ENCODE data around the gene S100Z. TPM values are rescaled to one million over a fixed set of nuclear protein-coding genes. Genes with fewer than 3 reads are reported as not detected.

Gene S100Z
- total and polyA plus RNA-seq, 8 donors = 0.16 to 0.60 (median 0.39) TPM

GRCh38 chr5:76927961-76928360 lies 78.1 kb downstream of the S100Z start:
- DNase-seq = no peak

GRCh38 chr5:76930083-76930482 lies 80.3 kb downstream of the S100Z start:
- intact Hi-C loops (cut with DNase I) = no loop called here
- H3K4me1 ChIP-seq = no peaks in the 10 kb centered on the region
- no peak overlapping the region for H3K4me3 ChIP-seq
- ATAC-seq (no peak), DNase-seq (no peak)
- no peaks in the 10 kb centered on the region for H3K9me3 ChIP-seq
- H3K27ac ChIP-seq = no peak overlapping the region
- no peaks in the 10 kb centered on the region for H3K36me3 ChIP-seq
- no peaks in the 10 kb centered on the region for H3K27me3 ChIP-seq
- no peak for TF ChIP-seq CTCF (IDR thresholded peaks at IDR 0.05)

More at GRCh38 chr5:76927961-76928360, 78.1 kb downstream of the S100Z start:
- no peak overlapping the region for H3K27ac ChIP-seq
- intact Hi-C loops (cut with DNase I) = no loop called here
- no peak for ATAC-seq
- no peaks in the 10 kb centered on the region for H3K27me3 ChIP-seq
- no peak for TF ChIP-seq CTCF (IDR thresholded peaks at IDR 0.05)
- H3K4me1 ChIP-seq = no peaks in the 10 kb centered on the region
- no peaks in the 10 kb centered on the region for H3K9me3 ChIP-seq
- H3K36me3 ChIP-seq = no peaks in the 10 kb centered on the region
- H3K4me3 ChIP-seq = no peak overlapping the region

- Histone ChIP-seq H3K36me3 (no peaks in the 10 kb centered on the region), H3K9me3 (no peaks in the 10 kb centered on the region), H3K27me3 (no peaks in the 10 kb centered on the region), H3K4me1 (no peaks in the 10 kb centered on the region), H3K27ac (no peak overlapping the region), H3K4me3 (no peak overlapping the region)
- TF ChIP-seq CTCF (IDR thresholded peaks at IDR 0.05) = no peak
- ATAC-seq = no peak
- intact Hi-C loops (cut with DNase I) = no loop called here
- DNase-seq = no peak
These were observed 88.4 kb downstream of the S100Z start for GRCh38 chr5:76938177-76938576.

GRCh38 chr5:76941000-76941399 lies 91.2 kb downstream of the S100Z start:
- Histone ChIP-seq H3K4me1 (no peaks in the 10 kb centered on the region), H3K27ac (no peak overlapping the region), H3K36me3 (no peaks in the 10 kb centered on the region), H3K4me3 (no peak overlapping the region), H3K27me3 (no peaks in the 10 kb centered on the region), H3K9me3 (no peaks in the 10 kb centered on the region)
- no peak for ATAC-seq
- DNase-seq = no peak
- intact Hi-C loops (cut with DNase I) = no loop called here
- TF ChIP-seq CTCF (IDR thresholded peaks at IDR 0.05) = no peak

GRCh38 chr5:76941442-76941841 lies 91.6 kb downstream of the S100Z start:
- intact Hi-C loops (cut with DNase I) = no loop called here
- DNase-seq = no peak
- H3K4me3 ChIP-seq = no peak overlapping the region

More at GRCh38 chr5:76941442-76941841, 91.6 kb downstream of the S100Z start:
- TF ChIP-seq CTCF (IDR thresholded peaks at IDR 0.05) = no peak
- no peak for ATAC-seq
- Histone ChIP-seq H3K36me3 (no peaks in the 10 kb centered on the region), H3K9me3 (no peaks in the 10 kb centered on the region), H3K4me1 (no peaks in the 10 kb centered on the region), H3K27me3 (no peaks in the 10 kb centered on the region), H3K27ac (no peak overlapping the region)
